B cell (primary cell): ENCODE results near the gene SLC4A4. TPM values are rescaled to one million over a fixed set of nuclear protein-coding genes. Genes with fewer than 3 reads are reported as not detected.

Experiments used
- ATAC-seq: fragments of 200-7000 bp; cut with Tn5 transposase; one replicate; pipeline ENCODE4 v1.10.0; 2021; ENCODE audit warnings: low read depth, mild to moderate bottlenecking, moderate number of reproducible peaks, moderate library complexity
- CTCF ChIA-PET: fragments of 350-600 bp; sonication (Branson Sonifier 250); formaldehyde crosslinking; loops from one replicate; lab custom pipeline; 2021; ENCODE audit warnings: antibody characterized with exemption, inconsistent platforms; lab: Charles Lee
- POLR2A ChIA-PET: fragments of 350-600 bp; sonication (Branson Sonifier 250); formaldehyde crosslinking; loops from one replicate; lab custom pipeline; 2021; ENCODE audit warnings: antibody characterized with exemption; lab: Charles Lee
- DNase-seq: peaks from one replicate; pipeline ENCODE4 v3.0.0; 2013
- H2AFZ ChIP-seq: 2 replicates; pipeline ENCODE4 v1.6.1; 2012; ENCODE audit warnings: mild to moderate bottlenecking, low read depth, low read length; ENCODE audit not compliant: insufficient read depth, poor library complexity, severe bottlenecking
- H3K27ac ChIP-seq, 2 donors: 1 replicate in 1 of 2; 2 replicates in 1 of 2; pipeline ENCODE4 v1.5.1; 2012 to 2013; ENCODE audit warnings: low read length in 2 of 2, mild to moderate bottlenecking in 2 of 2, moderate library complexity in 1 of 2
- H3K27me3 ChIP-seq, 4 experiments: fragments of 200-600 bp in 1 of 4; sonication (generic) in 1 of 4; replicated peaks in 1 of 4; 1 replicate in 2 of 4; 2 replicates in 2 of 4; pipeline versions ENCODE4 v1.6.1 to v1.7.0; 2013 to 2016; ENCODE audit warnings: low read length in 3 of 4, mild to moderate bottlenecking in 2 of 4, mixed read lengths in 1 of 4, moderate library complexity in 1 of 4; ENCODE audit not compliant: insufficient read depth in 4 of 4, control insufficient read depth in 3 of 4; ENCODE audit errors: control extremely low read depth in 1 of 4
- H3K36me3 ChIP-seq, 2 experiments: replicated peaks in 1 of 2; 1 replicate in 1 of 2; 2 replicates in 1 of 2; pipeline versions ENCODE4 v1.6.1 to v1.7.1; 2013; ENCODE audit warnings: low read length in 1 of 2; ENCODE audit not compliant: insufficient read depth in 2 of 2, control insufficient read depth in 1 of 2; ENCODE audit errors: control extremely low read depth in 1 of 2, extremely low read depth in 1 of 2
- H3K4me1 ChIP-seq, 2 donors: fragments of 200-600 bp in 1 of 2; sonication (generic) in 1 of 2; 1 replicate in 1 of 2; 2 replicates in 1 of 2; pipeline versions ENCODE4 v1.5.1 to v1.6.1; 2013 to 2017; ENCODE audit warnings: low read length in 2 of 2; ENCODE audit not compliant: control insufficient read depth in 2 of 2, insufficient read depth in 2 of 2
- H3K4me2 ChIP-seq: replicated peaks from 2 replicates; pipeline ENCODE3; 2012; ENCODE audit warnings: mild to moderate bottlenecking, low read depth, low read length; ENCODE audit not compliant: poor library complexity, severe bottlenecking
- H3K4me3 ChIP-seq, 5 experiments: fragments of 200-600 bp in 1 of 5; sonication (generic) in 1 of 5; 1 replicate in 3 of 5; 2 replicates in 2 of 5; pipeline versions ENCODE4 v1.5.1 to v1.7.0; 2011 to 2016; ENCODE audit warnings: low read length in 4 of 5, mild to moderate bottlenecking in 4 of 5, low read depth in 2 of 5, control low read depth in 1 of 5, moderate library complexity in 1 of 5; ENCODE audit not compliant: insufficient read depth in 1 of 5; ENCODE audit errors: control extremely low read depth in 1 of 5, extremely low read depth in 1 of 5
- H3K79me2 ChIP-seq: fragments of 200-600 bp; sonication (generic); one replicate; pipeline ENCODE4 v1.6.0; 2016; ENCODE audit warnings: low read length; ENCODE audit not compliant: control insufficient read depth, insufficient read depth
- H3K9ac ChIP-seq: fragments of 200-600 bp; sonication (generic); 2 replicates; pipeline ENCODE4 v1.6.1; 2017; ENCODE audit warnings: mild to moderate bottlenecking, low read length, moderate library complexity
- H3K9me3 ChIP-seq, 3 donors: one replicate each; pipeline versions ENCODE4 v1.6.1 to v1.7.1; 2013; ENCODE audit warnings: low read length in 2 of 3; ENCODE audit not compliant: control insufficient read depth in 2 of 3, insufficient read depth in 1 of 3; ENCODE audit errors: control extremely low read depth in 1 of 3
- H4K20me1 ChIP-seq: 2 replicates; pipeline ENCODE4 v1.6.0; 2012; ENCODE audit warnings: mild to moderate bottlenecking, low read length; ENCODE audit not compliant: insufficient read depth, control insufficient read depth, poor library complexity, severe bottlenecking
- H3K27ac Mint-ChIP-seq: one replicate; pipeline ENCODE4 v1.8.0; 2021; ENCODE audit warnings: mixed read lengths
- H3K27me3 Mint-ChIP-seq: one replicate; pipeline ENCODE4 v1.8.0; 2021; ENCODE audit warnings: mixed read lengths
- H3K4me1 Mint-ChIP-seq: one replicate; pipeline ENCODE4 v1.8.0; 2021; ENCODE audit warnings: mixed read lengths
- H3K4me3 Mint-ChIP-seq: one replicate; pipeline ENCODE4 v1.8.0; 2021; ENCODE audit warnings: mixed read lengths
- H3K9me3 Mint-ChIP-seq: one replicate; pipeline ENCODE4 v1.8.0; 2022; ENCODE audit warnings: mixed read lengths; ENCODE audit not compliant: insufficient read depth
- CTCF ChIP-seq: fragments of 200-600 bp; IDR thresholded peaks from one replicate; pipeline ENCODE4 v1.8.0; 2022; ENCODE audit warnings: antibody characterized with exemption, mild to moderate bottlenecking
- EZH2 ChIP-seq: IDR thresholded peaks from 2 replicates; pipeline ENCODE4 v1.6.1; 2012; ENCODE audit warnings: borderline replicate concordance, low read depth, mild to moderate bottlenecking, moderate library complexity, low read length; ENCODE audit not compliant: insufficient read depth, poor library complexity, severe bottlenecking
- WGBS: methylation state at CpG from one replicate; pipeline ENCODE4 v1.1.5; 2013; ENCODE audit warnings: missing lambda C conversion rate; ENCODE audit not compliant: insufficient coverage; 5-methylcytosine and 5-hydroxymethylcytosine counted together
- intact Hi-C: fragments of 100-400 bp; cut with micrococcal nuclease; formaldehyde crosslinking; loops from one replicate; pipeline ENCODE4 v1.10.0; 2022
- polyA plus RNA-seq: library from polyadenylated mRNA; depleted of rRNA; stranded (reverse); fragments of >200 nt; gene quantifications from 2 replicates; pipeline ENCODE4 v1.2.3, GENCODE V29; 2012
- total RNA-seq, 2 donors: library from RNA; stranded (reverse); fragments of 120-200 nt in 1 of 2; gene quantifications; 1 replicate in 1 of 2; 2 replicates in 1 of 2; pipeline versions ENCODE4 v1.2.3 to v1.2.4, GENCODE V29; 2013 to 2022

SLC4A4 gene
- total and polyA plus RNA-seq, 2 donors (not counting 1 experiment from before 2014, with no cell fraction given), result not detected

GRCh38 chr4:71466775-71467174, 128.0 kb downstream of the SLC4A4 start:
- ChIA-PET POLR2A (no interaction called here), CTCF (no interaction called here)
- H3K36me3 ChIP-seq, result no peaks in the 10 kb centered on the region

GRCh38 chr4:71468116-71468710, 129.4 kb downstream of the SLC4A4 start:
- ATAC-seq (no peak), DNase-seq (no peak)
- Histone ChIP-seq H3K4me2 (no peak overlapping the region), H4K20me1 (no peaks in the 10 kb centered on the region), H3K27me3 (no peaks in the 10 kb centered on the region), H3K4me3 (no peak overlapping the region), H3K27ac (no peak overlapping the region), H2AFZ (no peak overlapping the region), H3K9ac (no peak overlapping the region), H3K9me3 (no peaks in the 10 kb centered on the region), H3K4me1 (no peaks in the 10 kb centered on the region), H3K36me3 (no peaks in the 10 kb centered on the region), H3K79me2 (no peaks in the 10 kb centered on the region)
- no peaks in the 10 kb centered on the region for H3K4me1 Mint-ChIP-seq
- no peak overlapping the region for H3K27ac Mint-ChIP-seq
- TF ChIP-seq CTCF (no peak), EZH2 (no peak)
- intact Hi-C loops, result no loop called here
- WGBS, result no CpG with 5 or more reads among the region's 2 CpGs
- POLR2A ChIA-PET, result no interaction called here
- CTCF ChIA-PET, result no interaction called here
- H3K9me3 Mint-ChIP-seq, result no peaks in the 10 kb centered on the region
- no peak overlapping the region for H3K4me3 Mint-ChIP-seq
- H3K27me3 Mint-ChIP-seq, result no peaks in the 10 kb centered on the region

More at GRCh38 chr4:71466775-71467174, 128.0 kb downstream of the SLC4A4 start:
- Mint-ChIP-seq H3K4me3 (no peak overlapping the region), H3K27ac (no peak overlapping the region), H3K4me1 (no peaks in the 10 kb centered on the region), H3K9me3 (no peaks in the 10 kb centered on the region), H3K27me3 (no peaks in the 10 kb centered on the region)
- DNase-seq, result no peak
- WGBS, result 60% methylated on average over 1 of the region's 3 CpGs
- Histone ChIP-seq H3K79me2 (no peaks in the 10 kb centered on the region), H3K4me3 (no peak overlapping the region), H3K9me3 (no peaks in the 10 kb centered on the region), H2AFZ (no peak overlapping the region), H3K9ac (no peak overlapping the region), H3K4me2 (no peak overlapping the region), H3K27me3 (no peaks in the 10 kb centered on the region), H3K4me1 (no peaks in the 10 kb centered on the region), H4K20me1 (no peaks in the 10 kb centered on the region), H3K27ac (no peak overlapping the region)
- no peak for ATAC-seq
- no peak for TF ChIP-seq EZH2
- no peak for TF ChIP-seq CTCF
- intact Hi-C loops, result no loop called here
